HCT116 (cell line): ENCODE results near the gene ITGAE.

Source experiments
- CTCF ChIP-seq, 3 experiments: fragments of 200-600 bp in 1 of 3; sonication (generic) in 1 of 3; IDR thresholded peaks in 2 of 3; conservative IDR thresholded peaks in 1 of 3; 2 replicates each; pipeline ENCODE4 v1.5.1; 2012 to 2017; ENCODE audit warnings: low read depth in 2 of 3, low read length in 2 of 3, antibody characterized with exemption in 1 of 3, borderline replicate concordance in 1 of 3, control low read depth in 1 of 3, mild to moderate bottlenecking in 1 of 3, mixed read lengths in 1 of 3, mixed run types in 1 of 3, moderate library complexity in 1 of 3; ENCODE audit not compliant: insufficient read depth in 1 of 3
- POLR2A ChIP-seq: IDR thresholded peaks from 2 replicates; pipeline ENCODE4 v1.7.0; 2011; ENCODE audit warnings: borderline replicate concordance; ENCODE audit not compliant: insufficient read depth, insufficient read length; ENCODE audit errors: extremely low read depth
- YY1 ChIP-seq: IDR thresholded peaks from 2 replicates; pipeline ENCODE4 v1.6.1; 2011; ENCODE audit warnings: low read length, low read depth, moderate library complexity, mild to moderate bottlenecking; ENCODE audit not compliant: insufficient replicate concordance; ENCODE audit errors: extremely low read depth

GRCh38 chr17:3665834-3666233 lies 135.2 kb downstream of the ITGAE start:
- TF ChIP-seq POLR2A (no peak), YY1 (no peak), CTCF (IDR thresholded peaks at IDR 0.05 in 2 of 3, conservative IDR thresholded peaks at IDR 0.05 in 1 of 3; ENCODE audit: borderline replicate concordance in 1 of 3, insufficient read depth in 1 of 3, low read depth in 2 of 3, low read length in 2 of 3) (no peak)
